Sigmoid colon (tissue), 3 donors: ENCODE measurements around the gene ASPG.

ENCODE experiments used
- POLR2A ChIP-seq, 2 donors: fragments of 450-650 bp; IDR thresholded peaks; one replicate each; pipeline ENCODE4 v1.6.1; 2016; ENCODE audit warnings: antibody characterized with exemption in 2 of 2, mild to moderate bottlenecking in 2 of 2, moderate library complexity in 2 of 2
- TF ChIP-seq, protein P1 (sequence below), 4 experiments: fragments of 450-650 bp in 3 of 4; fragments of 200-600 bp in 1 of 4; IDR thresholded peaks; one replicate each; pipeline ENCODE4 v1.5.1; 2016 to 2019; ENCODE audit warnings: antibody characterized with exemption in 4 of 4, mild to moderate bottlenecking in 3 of 4, moderate library complexity in 2 of 4

DNA sequence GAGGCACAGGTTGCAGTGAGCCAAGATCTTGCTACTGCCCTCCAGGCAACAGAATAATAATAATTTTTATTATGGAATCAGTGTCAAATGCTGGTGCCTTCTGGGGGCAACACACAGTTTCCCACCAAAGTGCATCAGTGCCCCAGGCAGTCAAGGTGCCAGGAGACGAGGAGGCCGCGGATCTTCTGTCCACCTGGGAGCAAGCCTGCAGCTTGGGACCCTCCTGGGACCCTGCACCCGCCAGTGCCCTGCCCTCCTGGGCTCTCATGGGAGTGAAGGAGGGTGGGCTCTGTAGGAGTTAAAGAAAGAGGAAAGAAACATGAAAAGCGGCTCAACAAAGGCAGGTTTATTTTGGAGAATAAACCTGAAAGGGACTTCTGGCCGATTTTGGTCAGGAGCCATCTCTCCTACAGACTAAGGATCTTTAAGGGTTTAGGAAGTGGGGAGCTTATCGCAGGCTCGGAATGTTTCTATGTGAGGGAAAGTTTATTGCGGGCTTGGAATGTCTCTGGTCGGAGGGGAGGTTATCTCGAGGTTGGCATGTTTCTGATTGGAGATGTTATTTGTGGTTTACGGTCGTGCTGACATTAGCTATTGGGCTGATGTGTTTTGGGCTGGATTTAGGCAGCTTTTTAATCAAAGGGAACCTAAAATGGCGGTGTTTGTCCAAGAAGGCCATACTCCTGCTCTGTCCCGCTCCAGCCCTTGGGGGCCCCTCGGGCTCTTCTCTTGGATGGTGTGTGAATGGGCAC, 1.1 kb upstream of the ASPG start:
- TF ChIP-seq, protein P1, sequence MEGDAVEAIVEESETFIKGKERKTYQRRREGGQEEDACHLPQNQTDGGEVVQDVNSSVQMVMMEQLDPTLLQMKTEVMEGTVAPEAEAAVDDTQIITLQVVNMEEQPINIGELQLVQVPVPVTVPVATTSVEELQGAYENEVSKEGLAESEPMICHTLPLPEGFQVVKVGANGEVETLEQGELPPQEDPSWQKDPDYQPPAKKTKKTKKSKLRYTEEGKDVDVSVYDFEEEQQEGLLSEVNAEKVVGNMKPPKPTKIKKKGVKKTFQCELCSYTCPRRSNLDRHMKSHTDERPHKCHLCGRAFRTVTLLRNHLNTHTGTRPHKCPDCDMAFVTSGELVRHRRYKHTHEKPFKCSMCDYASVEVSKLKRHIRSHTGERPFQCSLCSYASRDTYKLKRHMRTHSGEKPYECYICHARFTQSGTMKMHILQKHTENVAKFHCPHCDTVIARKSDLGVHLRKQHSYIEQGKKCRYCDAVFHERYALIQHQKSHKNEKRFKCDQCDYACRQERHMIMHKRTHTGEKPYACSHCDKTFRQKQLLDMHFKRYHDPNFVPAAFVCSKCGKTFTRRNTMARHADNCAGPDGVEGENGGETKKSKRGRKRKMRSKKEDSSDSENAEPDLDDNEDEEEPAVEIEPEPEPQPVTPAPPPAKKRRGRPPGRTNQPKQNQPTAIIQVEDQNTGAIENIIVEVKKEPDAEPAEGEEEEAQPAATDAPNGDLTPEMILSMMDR (IDR thresholded peaks at IDR 0.05) = no peak
- TF ChIP-seq POLR2A (IDR thresholded peaks at IDR 0.05) = no peak
